Measurements from ENCODE around the gene CUX1. TPM values are rescaled to one million over a fixed set of nuclear protein-coding genes. Genes with fewer than 3 reads are reported as not detected.

The CUX1 gene
- total RNA-seq, 1 donor from 2014 or later = 50.6 TPM

DNA sequence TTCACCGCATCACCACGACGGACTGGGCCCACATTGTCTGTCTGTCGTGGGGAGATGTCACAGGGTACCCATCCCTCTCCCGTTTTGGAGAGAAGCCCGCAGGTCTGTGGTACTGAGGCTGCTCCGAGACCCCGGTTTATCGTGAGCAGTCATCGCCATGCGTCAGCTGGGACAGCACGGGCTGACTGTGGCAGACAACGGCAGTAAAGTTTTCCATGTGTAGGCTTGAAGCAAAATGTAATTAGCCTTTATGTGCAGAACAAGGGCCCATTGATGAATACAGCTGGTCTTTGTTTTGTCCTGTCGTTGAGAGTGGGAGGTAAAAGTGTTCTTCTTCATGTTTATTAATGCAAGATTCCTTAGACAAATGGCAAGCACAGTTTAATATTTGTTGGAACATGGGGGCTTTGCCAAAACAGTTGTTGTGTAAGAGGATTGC, 301.8 kb downstream of the CUX1 start:
- TF ChIP-seq EZH2 (IDR thresholded peaks at IDR 0.05; ENCODE audit: insufficient read depth, low read length) (no peak), CTCF (IDR thresholded peaks at IDR 0.05; ENCODE audit: insufficient read depth, low read depth, low read length) (no peak)

DNA sequence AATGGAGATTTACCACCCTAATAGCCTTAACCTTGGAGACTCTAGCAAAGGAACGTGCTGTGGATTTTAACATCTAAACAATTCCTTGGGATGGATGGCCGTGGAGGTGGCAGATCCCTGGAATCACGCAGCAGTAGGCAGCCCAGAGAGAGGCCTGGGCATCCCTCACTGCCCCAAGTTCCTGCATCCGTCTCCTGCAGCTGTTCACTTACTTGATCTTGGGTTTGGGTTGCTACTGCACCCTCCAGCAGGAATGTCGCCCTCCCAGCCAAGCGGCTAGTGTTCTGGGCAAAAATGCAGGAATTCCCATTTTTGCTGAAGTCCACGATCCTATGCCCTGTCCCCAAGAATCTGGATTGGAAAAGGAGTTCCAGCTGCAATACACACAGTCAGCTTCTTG, 302.5 kb downstream of the CUX1 start:
- Mint-ChIP-seq H3K27me3 (ENCODE audit: low read depth, unreplicated experiment) (no peaks in the 10 kb centered on the region), H3K27ac (ENCODE audit: unreplicated experiment) (peak overlapping the region; percentile 87), H3K36me3 (ENCODE audit: low read depth, unreplicated experiment) (peaks cover 9% of the 10 kb centered on the region), H3K4me1 (ENCODE audit: low read depth, unreplicated experiment) (peaks cover 40% of the 10 kb centered on the region), H3K9me3 (ENCODE audit: unreplicated experiment) (no peaks in the 10 kb centered on the region), H3K4me3 (ENCODE audit: unreplicated experiment) (no peak overlapping the region)
- Histone ChIP-seq H3K27me3 (ENCODE audit: insufficient read depth, low read length) (no peaks in the 10 kb centered on the region), H3K36me3 (ENCODE audit: insufficient read depth, low read length) (peaks cover 8% of the 10 kb centered on the region), H3K27ac (ENCODE audit: low read depth, low read length) (no peak overlapping the region), H3K79me2 (ENCODE audit: insufficient read depth, low read length) (no peaks in the 10 kb centered on the region), H3K9ac (ENCODE audit: low read length) (no peak overlapping the region), H3K4me1 (ENCODE audit: insufficient read depth, low read length) (peaks cover 30% of the 10 kb centered on the region), H2AFZ (ENCODE audit: low read depth, low read length) (no peak overlapping the region), H3K9me3 (ENCODE audit: insufficient read depth, low read depth, low read length) (no peaks in the 10 kb centered on the region), H3K4me2 (ENCODE audit: low read length) (no peak overlapping the region), H4K20me1 (ENCODE audit: insufficient read depth, low read length) (no peaks in the 10 kb centered on the region), H3K4me3 (ENCODE audit: insufficient read depth, low read depth, low read length) (no peak overlapping the region)
- DNase-seq (ENCODE audit: low read depth) = no peak
- no peak for TF ChIP-seq CTCF (IDR thresholded peaks at IDR 0.05; ENCODE audit: insufficient read depth, low read depth, low read length)
- no peak for TF ChIP-seq EZH2 (IDR thresholded peaks at IDR 0.05; ENCODE audit: insufficient read depth, low read length)
- no peak for FAIRE-seq

More for the DNA sequence above, 301.8 kb downstream of the CUX1 start:
- Mint-ChIP-seq H3K9me3 (ENCODE audit: unreplicated experiment) (no peaks in the 10 kb centered on the region), H3K27ac (ENCODE audit: unreplicated experiment) (peak overlapping the region; percentile 69), H3K4me3 (ENCODE audit: unreplicated experiment) (no peak overlapping the region), H3K27me3 (ENCODE audit: low read depth, unreplicated experiment) (no peaks in the 10 kb centered on the region), H3K4me1 (ENCODE audit: low read depth, unreplicated experiment) (peaks cover 35% of the 10 kb centered on the region), H3K36me3 (ENCODE audit: low read depth, unreplicated experiment) (peaks cover 10% of the 10 kb centered on the region)
- Histone ChIP-seq H2AFZ (ENCODE audit: low read depth, low read length) (no peak overlapping the region), H4K20me1 (ENCODE audit: insufficient read depth, low read length) (no peaks in the 10 kb centered on the region), H3K27me3 (ENCODE audit: insufficient read depth, low read length) (no peaks in the 10 kb centered on the region), H3K4me2 (ENCODE audit: low read length) (no peak overlapping the region), H3K9me3 (ENCODE audit: insufficient read depth, low read depth, low read length) (no peaks in the 10 kb centered on the region), H3K9ac (ENCODE audit: low read length) (no peak overlapping the region), H3K27ac (ENCODE audit: low read depth, low read length) (peak overlapping the region; percentile 10), H3K79me2 (ENCODE audit: insufficient read depth, low read length) (no peaks in the 10 kb centered on the region), H3K4me1 (ENCODE audit: insufficient read depth, low read length) (peaks cover 28% of the 10 kb centered on the region), H3K36me3 (ENCODE audit: insufficient read depth, low read length) (peaks cover 8% of the 10 kb centered on the region), H3K4me3 (ENCODE audit: insufficient read depth, low read depth, low read length) (no peak overlapping the region)
- DNase-seq (ENCODE audit: low read depth) (peak; percentile 16), FAIRE-seq (no peak)

GRCh38 chr7:102120666-102121195, 303.3 kb downstream of the CUX1 start:
- Mint-ChIP-seq H3K4me1 (ENCODE audit: low read depth, unreplicated experiment) (peaks cover 46% of the 10 kb centered on the region), H3K4me3 (ENCODE audit: unreplicated experiment) (no peak overlapping the region), H3K9me3 (ENCODE audit: unreplicated experiment) (no peaks in the 10 kb centered on the region), H3K36me3 (ENCODE audit: low read depth, unreplicated experiment) (peaks cover 3% of the 10 kb centered on the region), H3K27me3 (ENCODE audit: low read depth, unreplicated experiment) (no peaks in the 10 kb centered on the region), H3K27ac (ENCODE audit: unreplicated experiment) (peak overlapping the region; percentile 18)
- DNase-seq (ENCODE audit: low read depth) (no peak), FAIRE-seq (no peak)
- Histone ChIP-seq H3K4me3 (ENCODE audit: insufficient read depth, low read depth, low read length) (no peak overlapping the region), H3K9me3 (ENCODE audit: insufficient read depth, low read depth, low read length) (no peaks in the 10 kb centered on the region), H3K4me1 (ENCODE audit: insufficient read depth, low read length) (peaks cover 36% of the 10 kb centered on the region), H2AFZ (ENCODE audit: low read depth, low read length) (no peak overlapping the region), H3K27me3 (ENCODE audit: insufficient read depth, low read length) (no peaks in the 10 kb centered on the region), H3K4me2 (ENCODE audit: low read length) (no peak overlapping the region), H3K9ac (ENCODE audit: low read length) (no peak overlapping the region), H3K79me2 (ENCODE audit: insufficient read depth, low read length) (no peaks in the 10 kb centered on the region), H3K27ac (ENCODE audit: low read depth, low read length) (no peak overlapping the region), H3K36me3 (ENCODE audit: insufficient read depth, low read length) (peaks cover 5% of the 10 kb centered on the region), H4K20me1 (ENCODE audit: insufficient read depth, low read length) (no peaks in the 10 kb centered on the region)
- no peak for TF ChIP-seq EZH2 (IDR thresholded peaks at IDR 0.05; ENCODE audit: insufficient read depth, low read length)
- TF ChIP-seq CTCF (IDR thresholded peaks at IDR 0.05; ENCODE audit: insufficient read depth, low read depth, low read length) = no peak

All from astrocyte (in vitro differentiated cells and primary cell).